Measurements from ENCODE around the gene GFY.

The GFY gene

GRCh38 chr19:49428547-49429451, 3.6 kb downstream of the GFY start:
- DNase-seq, result no peak

GRCh38 chr19:49430172-49430677, 5.0 kb downstream of the GFY start:
- no peak for DNase-seq

GRCh38 chr19:49430678-49431329, 5.6 kb downstream of the GFY start:
- DNase-seq, result peak in 1 of 51 donors; percentile 68

- DNase-seq, result peak in 1 of 51 donors; percentile 18
Observed at GRCh38 chr19:49431330-49431749, 6.2 kb downstream of the GFY start.

- DNase-seq, result no peak
Observed at GRCh38 chr19:49432141-49433073, 7.2 kb downstream of the GFY start.

GRCh38 chr19:49433240-49433901, 8.2 kb downstream of the GFY start:
- no peak for DNase-seq

GRCh38 chr19:49434907-49435583, 9.9 kb downstream of the GFY start:
- no peak for DNase-seq

- DNase-seq, result no peak
Observed at GRCh38 chr19:49435670-49436069, 10.5 kb downstream of the GFY start.

- DNase-seq, result peak in 2 of 51 donors; percentile 23 to 54
Observed at GRCh38 chr19:49436381-49437017, 11.3 kb downstream of the GFY start.

GRCh38 chr19:49437231-49437630, 12.0 kb downstream of the GFY start:
- peak in 1 of 51 donors; percentile 53 for DNase-seq

GRCh38 chr19:49438261-49438660, 13.1 kb downstream of the GFY start:
- peak in 1 of 51 donors; percentile 41 for DNase-seq

GRCh38 chr19:49439836-49440235, 14.6 kb downstream of the GFY start:
- DNase-seq, result peak in 1 of 51 donors; percentile 32

GRCh38 chr19:49440439-49441209, 15.4 kb downstream of the GFY start:
- DNase-seq, result no peak

- DNase-seq, result peak in 1 of 51 donors; percentile 16
Observed at GRCh38 chr19:49441210-49441959, 16.2 kb downstream of the GFY start, which contains the start of gene SLC17A7. SLC17A7 (minus strand) TSS chr19:49441527; CDS start chr19:49441379, 148 bp downstream.

- no peak for DNase-seq
Observed at GRCh38 chr19:49441960-49442350, 16.8 kb downstream of the GFY start.

- no peak for DNase-seq
Observed at GRCh38 chr19:49442354-49442753, 17.2 kb downstream of the GFY start.

GRCh38 chr19:49442771-49443365, 17.7 kb downstream of the GFY start:
- peak in 16 of 51 donors; percentile 5 to 56 (median 30) for DNase-seq

All from hypothalamus (tissue), 51 donors.